Measurements from ENCODE around the gene HMGB2.

DNA sequence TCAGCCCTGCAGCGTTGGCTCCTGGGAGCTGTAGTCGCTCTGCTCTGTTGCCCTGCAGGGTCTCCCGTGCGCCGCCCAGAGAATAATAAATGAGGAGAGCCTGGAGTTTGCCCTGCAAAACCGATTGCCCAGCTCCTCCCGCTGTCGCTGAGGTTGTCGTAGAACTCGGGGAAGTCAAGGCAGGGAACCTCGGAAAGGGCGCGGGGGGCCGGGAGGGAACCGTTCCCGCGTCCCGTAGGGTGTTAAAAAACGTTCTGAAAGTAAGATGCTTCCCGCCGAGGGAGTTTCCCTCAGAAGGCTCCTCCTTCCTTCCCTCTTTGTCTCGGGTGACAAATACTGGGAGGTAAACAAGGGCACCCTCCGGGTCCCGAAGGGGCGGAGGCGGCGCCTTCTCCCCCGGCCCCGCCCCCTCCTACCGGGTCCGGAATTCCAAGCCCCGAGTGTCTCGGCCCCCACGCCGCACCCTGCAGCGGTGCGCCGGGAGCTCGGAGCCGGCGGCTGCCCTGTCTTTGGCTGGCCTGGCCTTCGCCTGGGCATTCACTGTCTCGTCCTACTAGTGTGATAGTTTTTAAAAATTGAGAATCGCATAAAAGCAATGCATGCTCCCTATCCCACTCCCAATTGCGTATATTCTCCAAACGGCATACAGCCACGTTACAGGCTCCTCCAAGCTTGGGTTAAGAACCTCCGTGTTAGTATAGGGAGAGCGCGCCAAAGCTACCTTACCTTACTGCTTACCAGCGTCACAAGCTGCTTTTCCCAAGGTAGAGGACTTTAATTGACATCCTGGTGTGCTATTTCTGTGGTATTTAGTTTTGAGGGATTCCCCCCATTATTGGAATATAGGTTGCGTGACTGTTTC, 964 bp upstream of the HMGB2 start:
- TF ChIP-seq EZH2 (IDR thresholded peaks at IDR 0.05; ENCODE audit: low read length, unreplicated experiment) = no peak
- TF ChIP-seq, protein P1, sequence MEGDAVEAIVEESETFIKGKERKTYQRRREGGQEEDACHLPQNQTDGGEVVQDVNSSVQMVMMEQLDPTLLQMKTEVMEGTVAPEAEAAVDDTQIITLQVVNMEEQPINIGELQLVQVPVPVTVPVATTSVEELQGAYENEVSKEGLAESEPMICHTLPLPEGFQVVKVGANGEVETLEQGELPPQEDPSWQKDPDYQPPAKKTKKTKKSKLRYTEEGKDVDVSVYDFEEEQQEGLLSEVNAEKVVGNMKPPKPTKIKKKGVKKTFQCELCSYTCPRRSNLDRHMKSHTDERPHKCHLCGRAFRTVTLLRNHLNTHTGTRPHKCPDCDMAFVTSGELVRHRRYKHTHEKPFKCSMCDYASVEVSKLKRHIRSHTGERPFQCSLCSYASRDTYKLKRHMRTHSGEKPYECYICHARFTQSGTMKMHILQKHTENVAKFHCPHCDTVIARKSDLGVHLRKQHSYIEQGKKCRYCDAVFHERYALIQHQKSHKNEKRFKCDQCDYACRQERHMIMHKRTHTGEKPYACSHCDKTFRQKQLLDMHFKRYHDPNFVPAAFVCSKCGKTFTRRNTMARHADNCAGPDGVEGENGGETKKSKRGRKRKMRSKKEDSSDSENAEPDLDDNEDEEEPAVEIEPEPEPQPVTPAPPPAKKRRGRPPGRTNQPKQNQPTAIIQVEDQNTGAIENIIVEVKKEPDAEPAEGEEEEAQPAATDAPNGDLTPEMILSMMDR (conservative IDR thresholded peaks at IDR 0.05; ENCODE audit: low read depth, low read length) = no peak

Data from PC-3 (cell line).